Measurements from ENCODE around the gene PLEKHA6. TPM values are rescaled to one million over a fixed set of nuclear protein-coding genes. Genes with fewer than 3 reads are reported as not detected.

The PLEKHA6 gene
- total and polyA plus RNA-seq, 2 donors (not counting 1 experiment from before 2014, with no cell fraction given), result 0.31 to 0.47 TPM

GRCh38 chr1:204299814-204300365 is 59.8 kb downstream of the PLEKHA6 start:
- no peak overlapping the region for H3K4me2 ChIP-seq (replicated peaks; ENCODE audit: low read depth, low read length, poor library complexity, severe bottlenecking)

More at GRCh38 chr1:204299814-204300365, 59.8 kb downstream of the PLEKHA6 start:
- TF ChIP-seq CTCF (IDR thresholded peaks at IDR 0.05) (no peak), EZH2 (IDR thresholded peaks at IDR 0.05; ENCODE audit: borderline replicate concordance, insufficient read depth, low read depth, low read length, poor library complexity, severe bottlenecking) (no peak)
- no peaks in the 10 kb centered on the region for H3K4me1 ChIP-seq (ENCODE audit: control insufficient read depth in 2 of 2, insufficient read depth in 2 of 2, low read length in 2 of 2)
- ChIA-PET POLR2A (no interaction called here), CTCF (interaction anchor here (1.0 to 1.4 kb wide), 2 partner anchors 25 to 63 kb away, joined by 3 read pairs; no protein-coding TSS in a partner anchor)
- intact Hi-C loops (cut with micrococcal nuclease), result no loop called here
- Mint-ChIP-seq H3K9me3 (ENCODE audit: insufficient read depth) (no peaks in the 10 kb centered on the region), H3K4me1 (no peaks in the 10 kb centered on the region), H3K4me3 (no peak overlapping the region), H3K27me3 (peaks cover 54% of the 10 kb centered on the region), H3K27ac (no peak overlapping the region)
- H3K79me2 ChIP-seq (ENCODE audit: control insufficient read depth, insufficient read depth, low read length), result no peaks in the 10 kb centered on the region
- ATAC-seq (ENCODE audit: low read depth), result no peak
- WGBS (ENCODE audit: insufficient coverage), result 89% methylated on average over 1 of the region's 3 CpGs
- H3K9me3 ChIP-seq (ENCODE audit: control extremely low read depth in 1 of 3, control insufficient read depth in 2 of 3, insufficient read depth in 1 of 3, low read length in 2 of 3), result peaks cover 0 to 3% (median 0%) of the 10 kb centered on the region in 3 donors
- H2AFZ ChIP-seq (ENCODE audit: insufficient read depth, low read depth, low read length, poor library complexity, severe bottlenecking), result no peak overlapping the region
- H3K36me3 ChIP-seq (replicated peaks in 1 of 2; ENCODE audit: control extremely low read depth in 1 of 2, control insufficient read depth in 1 of 2, extremely low read depth in 1 of 2, insufficient read depth in 2 of 2, low read length in 1 of 2), result no peaks in the 10 kb centered on the region
- H3K27me3 ChIP-seq (replicated peaks in 1 of 4; ENCODE audit: control extremely low read depth in 1 of 4, control insufficient read depth in 3 of 4, insufficient read depth in 4 of 4, low read length in 3 of 4), result peaks cover 0 to 3% (median 0%) of the 10 kb centered on the region in 4 experiments
- no peaks in the 10 kb centered on the region for H4K20me1 ChIP-seq (ENCODE audit: control insufficient read depth, insufficient read depth, low read length, poor library complexity, severe bottlenecking)
- no peak for DNase-seq
- no peak overlapping the region for H3K27ac ChIP-seq (ENCODE audit: low read length in 2 of 2)
- H3K4me3 ChIP-seq (ENCODE audit: control extremely low read depth in 1 of 5, extremely low read depth in 1 of 5, insufficient read depth in 1 of 5, low read depth in 2 of 5, low read length in 4 of 5), result no peak overlapping the region
- H3K9ac ChIP-seq (ENCODE audit: low read length), result no peak overlapping the region
